Measurements from ENCODE around the gene CD248.

The CD248 gene

GRCh38 chr11:66328031-66328301 is 11.1 kb upstream of the CD248 start:
- no peaks in the 10 kb centered on the region for H3K9me3 ChIP-seq (ENCODE audit: insufficient read depth, low read length)
- H3K27ac ChIP-seq (ENCODE audit: low read depth, low read length) = no peak overlapping the region
- H3K27me3 ChIP-seq (ENCODE audit: low read length) = no peaks in the 10 kb centered on the region
- H3K36me3 ChIP-seq (ENCODE audit: low read length) = no peaks in the 10 kb centered on the region
- H3K9ac ChIP-seq (ENCODE audit: low read length) = no peak overlapping the region
- H3F3A ChIP-seq (ENCODE audit: insufficient read depth) = no peaks in the 10 kb centered on the region
- H3K79me2 ChIP-seq (ENCODE audit: insufficient read depth, low read length) = no peaks in the 10 kb centered on the region
- no peak overlapping the region for H2AFZ ChIP-seq (ENCODE audit: low read depth, low read length, severe bottlenecking)
- no peaks in the 10 kb centered on the region for H4K20me1 ChIP-seq (ENCODE audit: low read depth, low read length)
- H3K9me2 ChIP-seq (replicated peaks; ENCODE audit: insufficient read depth, low read length) = no peaks in the 10 kb centered on the region
- H3K4me3 ChIP-seq (ENCODE audit: insufficient read depth, low read length, poor library complexity, severe bottlenecking) = no peak overlapping the region
- no peak overlapping the region for H3K4me2 ChIP-seq (ENCODE audit: low read depth, low read length, poor library complexity, severe bottlenecking)
- TF ChIP-seq CTCF (IDR thresholded peaks at IDR 0.05; ENCODE audit: insufficient read depth, low read length, poor library complexity, severe bottlenecking) = no peak
- TF ChIP-seq EZH2phosphoT487 (conservative IDR thresholded peaks at IDR 0.05; ENCODE audit: low read length) = no peak

GRCh38 chr11:66327171-66328030 is 10.6 kb upstream of the CD248 start:
- H3K4me3 ChIP-seq (ENCODE audit: insufficient read depth, low read length, poor library complexity, severe bottlenecking) = no peak overlapping the region
- H3K27ac ChIP-seq (ENCODE audit: low read depth, low read length) = no peak overlapping the region
- H2AFZ ChIP-seq (ENCODE audit: low read depth, low read length, severe bottlenecking) = no peak overlapping the region
- no peak overlapping the region for H3K4me2 ChIP-seq (ENCODE audit: low read depth, low read length, poor library complexity, severe bottlenecking)
- H3K9me3 ChIP-seq (ENCODE audit: insufficient read depth, low read length) = no peaks in the 10 kb centered on the region
- no peaks in the 10 kb centered on the region for H4K20me1 ChIP-seq (ENCODE audit: low read depth, low read length)
- TF ChIP-seq CTCF (IDR thresholded peaks at IDR 0.05; ENCODE audit: insufficient read depth, low read length, poor library complexity, severe bottlenecking) = no peak
- TF ChIP-seq EZH2phosphoT487 (conservative IDR thresholded peaks at IDR 0.05; ENCODE audit: low read length) = no peak
- H3K27me3 ChIP-seq (ENCODE audit: low read length) = no peaks in the 10 kb centered on the region
- H3K9me2 ChIP-seq (replicated peaks; ENCODE audit: insufficient read depth, low read length) = no peaks in the 10 kb centered on the region
- H3K36me3 ChIP-seq (ENCODE audit: low read length) = no peaks in the 10 kb centered on the region
- no peaks in the 10 kb centered on the region for H3K79me2 ChIP-seq (ENCODE audit: insufficient read depth, low read length)
- no peak overlapping the region for H3K9ac ChIP-seq (ENCODE audit: low read length)
- H3F3A ChIP-seq (ENCODE audit: insufficient read depth) = no peaks in the 10 kb centered on the region

DNA sequence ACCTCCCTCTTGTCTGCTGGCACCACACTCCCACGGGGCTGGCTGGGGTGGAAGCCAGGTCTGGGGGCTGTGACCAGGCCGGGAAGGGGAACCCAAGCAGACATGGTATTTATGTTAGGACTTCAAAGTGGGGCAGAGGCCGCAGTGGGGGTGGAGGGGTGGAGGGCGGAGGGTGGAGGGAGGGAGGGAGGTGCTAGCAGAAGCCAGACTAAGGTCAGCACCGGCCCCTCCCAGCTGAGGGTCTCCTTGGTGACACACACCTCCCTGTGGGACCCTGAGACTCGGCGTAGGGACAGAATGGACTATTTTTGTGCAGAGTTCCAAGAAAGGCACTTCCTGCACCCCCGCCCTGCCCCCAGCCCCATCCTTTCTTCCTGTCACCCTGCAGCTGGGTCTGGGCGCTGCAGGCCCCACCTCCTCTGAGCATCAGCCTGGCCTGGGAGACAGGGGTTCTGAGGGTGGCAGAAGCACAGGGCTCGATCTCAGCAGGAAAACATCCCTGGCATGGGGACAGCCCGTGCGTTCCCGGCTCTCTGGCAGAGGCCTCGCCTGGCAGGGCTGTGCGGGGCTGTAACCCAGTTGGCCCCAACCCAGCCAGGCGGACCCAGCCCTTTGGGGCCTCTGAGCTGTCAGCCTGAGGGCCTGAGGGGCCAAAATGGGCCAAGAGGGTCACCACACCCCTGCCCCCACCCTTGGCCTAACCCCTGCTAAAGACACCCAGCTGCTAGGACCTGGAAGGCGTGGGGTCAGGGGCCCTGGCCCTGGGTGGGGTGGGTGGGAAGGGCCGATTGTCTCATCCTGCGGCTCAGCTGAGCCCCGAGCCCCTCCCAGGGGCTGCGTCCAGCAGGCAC is 9.6 kb upstream of the CD248 start:
- Histone ChIP-seq H3K9me3 (ENCODE audit: insufficient read depth, low read length) (no peaks in the 10 kb centered on the region), H3K79me2 (ENCODE audit: insufficient read depth, low read length) (no peaks in the 10 kb centered on the region), H3K4me3 (ENCODE audit: insufficient read depth, low read length, poor library complexity, severe bottlenecking) (no peak overlapping the region), H4K20me1 (ENCODE audit: low read depth, low read length) (no peaks in the 10 kb centered on the region), H3K27me3 (ENCODE audit: low read length) (no peaks in the 10 kb centered on the region), H3K36me3 (ENCODE audit: low read length) (no peaks in the 10 kb centered on the region), H3K9ac (ENCODE audit: low read length) (no peak overlapping the region), H3K4me2 (ENCODE audit: low read depth, low read length, poor library complexity, severe bottlenecking) (no peak overlapping the region), H3K27ac (ENCODE audit: low read depth, low read length) (no peak overlapping the region), H3F3A (ENCODE audit: insufficient read depth) (no peaks in the 10 kb centered on the region), H3K9me2 (replicated peaks; ENCODE audit: insufficient read depth, low read length) (no peaks in the 10 kb centered on the region), H2AFZ (ENCODE audit: low read depth, low read length, severe bottlenecking) (no peak overlapping the region)
- TF ChIP-seq EZH2phosphoT487 (conservative IDR thresholded peaks at IDR 0.05; ENCODE audit: low read length) = no peak
- TF ChIP-seq CTCF (IDR thresholded peaks at IDR 0.05; ENCODE audit: insufficient read depth, low read length, poor library complexity, severe bottlenecking) = no peak
